T47D (cell line): ENCODE data around the gene ARHGEF11.

Experiments used
- DNase-seq, 2 experiments: peaks; one replicate each; pipeline versions ENCODE4 v3.0.0 to v3.0.0-alpha.2; 2011 to 2012; ENCODE audit warnings: low read depth in 1 of 2, low spot score in 1 of 2
- JUND ChIP-seq: IDR thresholded peaks from 2 replicates; pipeline ENCODE4 v1.6.1; 2012; ENCODE audit warnings: low read depth
- in situ Hi-C: cut with HindIII; loops from 2 replicates; pipeline ENCODE4 v1.10.0; 2016; ENCODE audit warnings: low sequenced_read_pairs, low pct_unique_long_range_greater_than_20kb

ARHGEF11 gene

GRCh38 chr1:156893048-156893953 lies 152.2 kb downstream of the ARHGEF11 start, which contains the start of gene PEAR1:
Gene PEAR1 (plus strand): TSS chr1:156893718. CDS start chr1:156903927, 10,209 bp downstream.
- in situ Hi-C loops: no loop called here
- no peak for TF ChIP-seq JUND
- no peak for DNase-seq

DNA sequence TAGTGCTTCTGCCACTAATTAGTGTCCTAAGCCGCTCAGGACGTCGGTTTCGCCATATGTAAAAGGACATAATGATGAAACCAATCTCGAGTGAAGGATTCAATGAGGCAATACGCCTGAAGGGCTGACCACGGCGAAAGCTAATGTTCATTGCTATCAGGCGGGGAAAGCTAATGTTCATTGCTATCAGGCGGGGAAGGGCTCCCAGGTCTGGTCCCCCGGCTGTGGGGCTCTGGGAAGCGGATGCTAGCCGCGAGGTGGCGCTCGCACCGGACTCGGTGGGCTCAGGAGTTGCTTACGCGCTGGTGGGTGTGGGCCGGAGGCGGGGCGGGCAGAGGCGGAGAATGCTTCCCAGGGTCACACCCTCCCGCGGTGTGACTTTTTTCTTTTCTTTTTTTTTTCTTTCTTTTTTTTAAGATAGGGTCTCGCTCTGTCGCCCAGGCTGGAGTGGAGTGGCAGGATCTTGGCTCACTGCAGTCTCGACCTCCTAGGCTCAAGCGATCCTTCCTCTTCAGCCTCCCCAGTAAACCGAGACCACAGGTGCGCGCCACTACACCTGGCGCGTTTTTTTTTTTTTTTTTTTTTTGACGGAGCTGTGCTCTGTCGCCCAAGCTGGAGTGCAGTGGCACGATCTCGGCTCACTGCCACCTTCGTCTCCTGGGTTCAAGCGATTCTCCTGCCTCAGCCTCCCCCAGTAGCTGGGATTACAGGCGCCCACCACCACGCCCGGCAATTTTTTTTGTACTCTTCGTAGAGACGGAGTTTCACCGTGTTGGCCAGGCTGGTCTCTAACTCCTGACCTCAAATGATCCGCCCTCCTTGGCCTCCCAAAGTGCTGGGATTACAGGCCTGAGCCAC lies 153.1 kb downstream of the ARHGEF11 start:
- DNase-seq: peak; percentile 78 to 85
- in situ Hi-C loops: no loop called here

GRCh38 chr1:156889802-156890580 lies 155.6 kb downstream of the ARHGEF11 start:
- TF ChIP-seq JUND: no peak
- DNase-seq: peak; percentile 85 to 86
- in situ Hi-C loops: no loop called here

More for the DNA sequence above, 153.1 kb downstream of the ARHGEF11 start:
- TF ChIP-seq JUND: no peak

DNA sequence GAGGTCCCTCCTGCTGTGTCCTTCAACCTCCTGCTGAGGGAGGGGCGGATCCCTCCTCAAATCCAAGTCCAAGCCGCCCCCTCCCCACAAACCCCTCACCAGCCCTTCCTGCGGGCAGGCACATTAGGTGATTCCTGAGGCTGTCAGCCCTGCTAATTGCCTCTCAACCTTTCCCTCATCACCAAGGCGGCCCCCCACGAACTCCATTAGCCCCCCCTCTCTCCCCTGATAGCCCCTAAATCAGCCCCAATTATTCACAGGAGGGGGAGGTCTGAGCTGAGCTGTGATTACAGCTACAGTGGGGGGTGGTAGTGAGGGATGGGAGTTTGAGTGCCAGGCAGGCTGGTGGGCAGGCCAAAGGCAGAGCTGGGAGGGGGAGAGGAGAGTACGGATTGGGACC lies 157.8 kb downstream of the ARHGEF11 start:
- no peak for DNase-seq
- in situ Hi-C loops: no loop called here
- TF ChIP-seq JUND: no peak

- in situ Hi-C loops: no loop called here
- no peak for DNase-seq
- no peak for TF ChIP-seq JUND
These were observed 158.2 kb downstream of the ARHGEF11 start for GRCh38 chr1:156887317-156887716.

DNA sequence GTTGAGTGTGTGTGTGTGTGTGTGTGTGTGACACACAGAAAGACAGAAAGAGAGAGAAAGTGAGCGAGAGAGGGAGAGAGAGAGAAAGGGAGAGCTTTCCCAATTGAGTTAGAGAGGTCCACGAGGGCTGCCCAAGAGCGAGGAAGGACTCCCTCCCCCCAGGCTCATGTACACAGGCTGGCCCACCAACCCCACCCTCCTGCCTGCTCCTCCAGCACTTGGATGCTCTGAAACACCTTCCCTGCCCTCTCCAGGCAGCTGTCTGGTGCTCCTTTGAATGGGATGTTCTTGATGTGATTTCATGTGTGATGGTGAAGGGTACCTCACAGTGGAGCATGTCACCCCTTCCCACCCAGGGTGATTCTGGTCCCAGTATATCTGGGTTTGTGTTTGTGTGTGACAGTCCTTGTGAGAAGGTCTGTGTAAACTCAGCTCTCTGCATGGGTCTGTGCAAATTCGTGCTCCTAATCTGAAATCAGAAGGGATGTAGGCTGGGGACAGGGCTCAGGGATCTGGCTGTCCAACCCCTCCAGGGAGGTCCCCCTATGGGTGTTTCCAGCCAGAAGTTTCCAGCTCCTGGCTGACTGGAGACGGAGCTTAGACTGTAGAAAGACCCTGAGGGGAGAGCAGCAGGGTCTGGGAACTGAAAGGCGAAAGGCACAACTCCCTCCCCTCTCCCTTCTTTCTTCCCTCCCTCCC lies 158.8 kb downstream of the ARHGEF11 start:
- DNase-seq: no peak
- in situ Hi-C loops: no loop called here
- no peak for TF ChIP-seq JUND

DNA sequence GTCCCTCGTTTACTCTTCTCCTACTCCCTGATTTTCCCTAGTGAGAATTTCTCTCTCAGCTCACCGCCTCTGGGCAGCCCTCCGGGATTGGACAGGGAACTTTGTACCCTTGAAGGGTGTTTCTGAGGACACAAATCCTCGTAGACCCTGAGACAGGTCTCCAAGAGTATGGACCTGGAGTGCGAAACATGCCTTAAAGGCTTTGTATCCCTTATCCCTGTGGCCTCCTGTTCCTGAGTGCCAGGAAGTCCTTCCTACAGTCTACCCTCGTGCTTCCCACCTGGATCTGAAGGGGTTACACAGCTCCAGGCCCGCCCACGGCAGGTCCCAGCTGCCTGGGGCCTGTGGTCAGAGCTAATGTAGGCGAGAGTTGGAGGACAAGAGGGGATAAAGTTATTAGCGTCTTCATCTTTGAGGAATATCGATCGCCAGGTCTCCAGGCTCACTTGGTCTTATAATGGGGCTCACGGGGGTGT lies 159.6 kb downstream of the ARHGEF11 start:
- no peak for DNase-seq
- in situ Hi-C loops: no loop called here
- no peak for TF ChIP-seq JUND

- in situ Hi-C loops: no loop called here
- TF ChIP-seq JUND: no peak
- no peak for DNase-seq
These were observed 160.2 kb downstream of the ARHGEF11 start for GRCh38 chr1:156885314-156885713.
